SK-N-SH (cell line): ENCODE results near the gene SPTBN1. TPM values are rescaled to one million over a fixed set of nuclear protein-coding genes. Genes with fewer than 3 reads are reported as not detected.

Experiments used
- CTCF ChIA-PET: fragments of 300-600, 350-600 bp; formaldehyde crosslinking; extraction: SDS; loops from one replicate; lab custom pipeline; 2021; lab: Yijun Ruan, JAX
- POLR2A ChIA-PET: fragments of 350-600 bp; sonication (Branson Sonifier 250); formaldehyde crosslinking; extraction: SDS; loops from one replicate; lab custom pipeline; 2020; ENCODE audit warnings: antibody characterized with exemption, inconsistent platforms; lab: Yijun Ruan, JAX
- DNase-seq: peaks from one replicate; pipeline ENCODE4 v3.0.0; 2012
- H2AFZ ChIP-seq: fragments of 200-600 bp; sonication (generic); 2 replicates; pipeline ENCODE4 v1.8.1; 2016; ENCODE audit warnings: antibody characterized with exemption, mild to moderate bottlenecking, low read depth
- H3F3A ChIP-seq: fragments of 200-600 bp; sonication (generic); replicated peaks from 2 replicates; pipeline ENCODE3; 2016; ENCODE audit warnings: antibody characterized with exemption, mild to moderate bottlenecking; ENCODE audit not compliant: insufficient read depth
- H3K27ac ChIP-seq, 2 experiments: fragments of 200-500 bp in 1 of 2; fragments of 200-600 bp in 1 of 2; sonication (Bioruptor generic) in 1 of 2; sonication (generic), shearing (Covaris generic) in 1 of 2; 2 replicates each; pipeline versions ENCODE4 v1.5.1 to v1.6.1; 2014 to 2016; ENCODE audit warnings: low read depth in 2 of 2, inconsistent platforms in 1 of 2, low read length in 1 of 2, mild to moderate bottlenecking in 1 of 2, mixed read lengths in 1 of 2
- H3K27me3 ChIP-seq: fragments of 200-600 bp; sonication (generic), shearing (Covaris generic); 2 replicates; pipeline ENCODE4 v1.6.1; 2016; ENCODE audit warnings: mixed run types; ENCODE audit not compliant: insufficient read depth
- H3K36me3 ChIP-seq, 2 experiments: fragments of 200-500 bp in 1 of 2; fragments of 200-600 bp in 1 of 2; sonication (Bioruptor generic) in 1 of 2; sonication (generic) in 1 of 2; replicated peaks in 1 of 2; 2 replicates each; pipeline versions ENCODE3 to v1.5.1; 2014 to 2016; ENCODE audit warnings: low read length in 1 of 2, mild to moderate bottlenecking in 1 of 2; ENCODE audit not compliant: insufficient read depth in 2 of 2, control insufficient read depth in 1 of 2
- H3K4me1 ChIP-seq, 2 experiments: fragments of 200-500 bp in 1 of 2; fragments of 200-600 bp in 1 of 2; sonication (Bioruptor generic) in 1 of 2; sonication (generic), shearing (Covaris generic) in 1 of 2; 2 replicates each; pipeline versions ENCODE4 v1.5.1 to v1.6.1; 2014 to 2016; ENCODE audit warnings: low read depth in 1 of 2, low read length in 1 of 2, mixed run types in 1 of 2; ENCODE audit not compliant: insufficient read depth in 2 of 2, control insufficient read depth in 1 of 2
- H3K4me2 ChIP-seq: fragments of 200-600 bp; sonication (generic), shearing (Covaris generic); 2 replicates; pipeline ENCODE4 v1.6.1; 2017; ENCODE audit warnings: mixed run types
- H3K4me3 ChIP-seq, 2 experiments: fragments of 200-500 bp in 1 of 2; fragments of 200-600 bp in 1 of 2; sonication (Bioruptor generic) in 1 of 2; sonication (generic), shearing (Covaris generic) in 1 of 2; 2 replicates each; pipeline versions ENCODE4 v1.5.1 to v1.8.1; 2014 to 2016; ENCODE audit warnings: low read depth in 2 of 2, inconsistent platforms in 1 of 2, low read length in 1 of 2, mild to moderate bottlenecking in 1 of 2, mixed read lengths in 1 of 2, moderate library complexity in 1 of 2
- H3K79me2 ChIP-seq: fragments of 200-600 bp; sonication (generic); 2 replicates; pipeline ENCODE4 v1.8.1; 2017; ENCODE audit warnings: mild to moderate bottlenecking; ENCODE audit not compliant: insufficient read depth
- H3K9ac ChIP-seq: fragments of 200-600 bp; sonication (generic); 2 replicates; pipeline ENCODE4 v1.6.1; 2017; ENCODE audit warnings: mixed run types
- H3K9me2 ChIP-seq: fragments of 200-600 bp; sonication (generic); 2 replicates; pipeline ENCODE4 v1.6.1; 2017; ENCODE audit warnings: mixed run types
- H3K9me3 ChIP-seq: fragments of 200-600 bp; sonication (generic); 2 replicates; pipeline ENCODE4 v1.6.1; 2017; ENCODE audit warnings: mixed run types, mild to moderate bottlenecking, moderate library complexity
- H4K20me1 ChIP-seq: fragments of 200-600 bp; sonication (generic); 2 replicates; pipeline ENCODE4 v1.6.1; 2017; ENCODE audit warnings: mild to moderate bottlenecking, mixed run types; ENCODE audit not compliant: insufficient read depth
- EP300 ChIP-seq, 2 experiments: IDR thresholded peaks; 2 replicates each; pipeline versions ENCODE4 v1.4.0 to v1.6.1; 2012; ENCODE audit warnings: borderline replicate concordance in 1 of 2, low read depth in 1 of 2, low read length in 1 of 2
- EZH2phosphoT487 ChIP-seq: fragments of 200-600 bp; sonication (generic); IDR thresholded peaks from 2 replicates; pipeline ENCODE4 v1.6.1; 2017; ENCODE audit warnings: low read depth, mixed run types, mild to moderate bottlenecking, antibody characterized with exemption, moderate library complexity, borderline replicate concordance
- FOXJ3 ChIP-seq: sonication (generic); formaldehyde crosslinking; IDR thresholded peaks from 2 replicates; pipeline ENCODE4 v1.5.1; 2020; ENCODE audit warnings: mild to moderate bottlenecking, missing genetic modification reagents
- GABPA ChIP-seq: IDR thresholded peaks from 2 replicates; pipeline ENCODE4 v1.4.0; 2012; ENCODE audit warnings: low read depth, mild to moderate bottlenecking
- NFIC ChIP-seq: IDR thresholded peaks from 2 replicates; pipeline ENCODE4 v1.4.0; 2012; ENCODE audit warnings: borderline replicate concordance
- NRF1 ChIP-seq: IDR thresholded peaks from 2 replicates; pipeline ENCODE4 v1.6.1; 2012; ENCODE audit warnings: low read depth, mild to moderate bottlenecking, low read length
- POLR2AphosphoS5 ChIP-seq: IDR thresholded peaks from 2 replicates; pipeline ENCODE4 v1.6.1; 2012; ENCODE audit warnings: low read depth, low read length
- RAD21 ChIP-seq: IDR thresholded peaks from 2 replicates; pipeline ENCODE4 v1.6.1; 2012; ENCODE audit warnings: mild to moderate bottlenecking, low read length
- RCOR1 ChIP-seq: fragments of 150-350 bp; IDR thresholded peaks from 2 replicates; pipeline ENCODE4 v1.6.1; 2017; ENCODE audit warnings: antibody characterized with exemption, low read length
- RFX5 ChIP-seq: IDR thresholded peaks from 2 replicates; pipeline ENCODE4 v1.6.1; 2012; ENCODE audit warnings: mild to moderate bottlenecking, improper control_type of control experiment, low read length
- RXRA ChIP-seq: IDR thresholded peaks from 2 replicates; pipeline ENCODE4 v1.4.0; 2012; ENCODE audit warnings: low read depth, mild to moderate bottlenecking, borderline replicate concordance
- SMC3 ChIP-seq: IDR thresholded peaks from 2 replicates; pipeline ENCODE4 v1.6.1; 2012; ENCODE audit warnings: low read depth, low read length, improper control_type of control experiment
- TEAD4 ChIP-seq: IDR thresholded peaks from 2 replicates; pipeline ENCODE4 v1.4.0; 2012; ENCODE audit warnings: mild to moderate bottlenecking, borderline replicate concordance; ENCODE audit not compliant: insufficient read depth
- WGBS: methylation state at CpG from one replicate; pipeline ENCODE4 v1.1.6; 2017; ENCODE audit warnings: low lambda C conversion rate; 5-methylcytosine and 5-hydroxymethylcytosine counted together
- polyA plus RNA-seq, 3 experiments: library from polyadenylated mRNA; depleted of rRNA; stranded (reverse); fragments of >200 nt; gene quantifications; 2 replicates each; pipeline ENCODE4 v1.2.3, GENCODE V29; 2012
- TF ChIP-seq, protein P1 (sequence below): IDR thresholded peaks from 2 replicates; pipeline ENCODE4 v1.4.0; 2012; ENCODE audit warnings: low read depth
- TF ChIP-seq, protein P2 (sequence below): fragments of 200-600 bp; sonication (generic); IDR thresholded peaks from 2 replicates; pipeline ENCODE4 v1.6.1; 2017; ENCODE audit warnings: antibody characterized with exemption, mild to moderate bottlenecking, moderate library complexity
- TF ChIP-seq, protein P3 (sequence below): IDR thresholded peaks from 2 replicates; pipeline ENCODE4; 2012
- TF ChIP-seq, protein P4 (sequence below): IDR thresholded peaks from 2 replicates; pipeline ENCODE4 v1.4.0; 2012; ENCODE audit warnings: low read depth, borderline replicate concordance
- TF ChIP-seq, protein P5 (sequence below): fragments of 150-350 bp; IDR thresholded peaks from 2 replicates; pipeline ENCODE4 v1.6.1; 2017; ENCODE audit warnings: antibody characterized with exemption, low read length, low read depth, borderline replicate concordance

The SPTBN1 gene
- polyA plus RNA-seq, 1 of the 3 experiments (the other 2 are of a cell fraction): 29.1 TPM

DNA sequence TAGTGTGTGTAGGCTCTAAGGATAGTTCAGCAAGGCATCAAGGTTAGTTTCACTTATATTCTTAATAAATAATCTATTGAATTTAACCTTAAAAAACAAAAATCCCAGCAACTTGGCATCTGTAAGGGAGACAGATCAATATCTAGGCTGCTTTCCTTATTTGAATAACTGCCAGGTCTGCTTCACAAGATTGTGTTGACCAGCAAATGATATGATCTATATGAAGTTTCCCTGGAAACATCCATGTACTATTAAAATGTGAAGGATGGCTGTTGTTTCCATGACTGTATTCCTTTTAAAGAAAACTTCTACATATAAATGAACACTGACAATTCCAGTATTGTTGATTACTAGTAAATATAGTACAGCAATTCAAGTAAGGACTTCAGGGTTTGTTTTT, 109.4 kb downstream of the SPTBN1 start:
- peaks cover 0 to 8% of the 10 kb centered on the region in 2 experiments for H3K36me3 ChIP-seq
- no peak overlapping the region for H3K4me3 ChIP-seq
- no peak overlapping the region; the same call in 1 of the 2 replicates for H3K4me2 ChIP-seq
- H3K9me3 ChIP-seq: no peaks in the 10 kb centered on the region
- no peaks in the 10 kb centered on the region for H3K9me2 ChIP-seq
- H2AFZ ChIP-seq: no peak overlapping the region
- peaks cover 4% of the 10 kb centered on the region; the same call in 1 of the 2 replicates for H4K20me1 ChIP-seq
- DNase-seq: no peak
- peaks cover 100% of the 10 kb centered on the region for H3K79me2 ChIP-seq
- no peak for TF ChIP-seq EP300 (IDR thresholded peaks at IDR 0.05; ENCODE audit: borderline replicate concordance in 1 of 2, low read depth in 1 of 2, low read length in 1 of 2)
- no peak for TF ChIP-seq RCOR1
- TF ChIP-seq POLR2AphosphoS5: no peak
- TF ChIP-seq RXRA: no peak
- no peak for TF ChIP-seq FOXJ3 (CRISPR knock-in tag)
- TF ChIP-seq, protein P1, sequence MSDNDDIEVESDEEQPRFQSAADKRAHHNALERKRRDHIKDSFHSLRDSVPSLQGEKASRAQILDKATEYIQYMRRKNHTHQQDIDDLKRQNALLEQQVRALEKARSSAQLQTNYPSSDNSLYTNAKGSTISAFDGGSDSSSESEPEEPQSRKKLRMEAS: no peak
- TF ChIP-seq, protein P2, sequence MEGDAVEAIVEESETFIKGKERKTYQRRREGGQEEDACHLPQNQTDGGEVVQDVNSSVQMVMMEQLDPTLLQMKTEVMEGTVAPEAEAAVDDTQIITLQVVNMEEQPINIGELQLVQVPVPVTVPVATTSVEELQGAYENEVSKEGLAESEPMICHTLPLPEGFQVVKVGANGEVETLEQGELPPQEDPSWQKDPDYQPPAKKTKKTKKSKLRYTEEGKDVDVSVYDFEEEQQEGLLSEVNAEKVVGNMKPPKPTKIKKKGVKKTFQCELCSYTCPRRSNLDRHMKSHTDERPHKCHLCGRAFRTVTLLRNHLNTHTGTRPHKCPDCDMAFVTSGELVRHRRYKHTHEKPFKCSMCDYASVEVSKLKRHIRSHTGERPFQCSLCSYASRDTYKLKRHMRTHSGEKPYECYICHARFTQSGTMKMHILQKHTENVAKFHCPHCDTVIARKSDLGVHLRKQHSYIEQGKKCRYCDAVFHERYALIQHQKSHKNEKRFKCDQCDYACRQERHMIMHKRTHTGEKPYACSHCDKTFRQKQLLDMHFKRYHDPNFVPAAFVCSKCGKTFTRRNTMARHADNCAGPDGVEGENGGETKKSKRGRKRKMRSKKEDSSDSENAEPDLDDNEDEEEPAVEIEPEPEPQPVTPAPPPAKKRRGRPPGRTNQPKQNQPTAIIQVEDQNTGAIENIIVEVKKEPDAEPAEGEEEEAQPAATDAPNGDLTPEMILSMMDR: no peak
- TF ChIP-seq, protein P3, sequence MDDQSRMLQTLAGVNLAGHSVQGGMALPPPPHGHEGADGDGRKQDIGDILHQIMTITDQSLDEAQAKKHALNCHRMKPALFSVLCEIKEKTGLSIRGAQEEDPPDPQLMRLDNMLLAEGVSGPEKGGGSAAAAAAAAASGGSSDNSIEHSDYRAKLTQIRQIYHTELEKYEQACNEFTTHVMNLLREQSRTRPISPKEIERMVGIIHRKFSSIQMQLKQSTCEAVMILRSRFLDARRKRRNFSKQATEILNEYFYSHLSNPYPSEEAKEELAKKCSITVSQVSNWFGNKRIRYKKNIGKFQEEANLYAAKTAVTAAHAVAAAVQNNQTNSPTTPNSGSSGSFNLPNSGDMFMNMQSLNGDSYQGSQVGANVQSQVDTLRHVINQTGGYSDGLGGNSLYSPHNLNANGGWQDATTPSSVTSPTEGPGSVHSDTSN: no peak
- TF ChIP-seq, protein P4, sequence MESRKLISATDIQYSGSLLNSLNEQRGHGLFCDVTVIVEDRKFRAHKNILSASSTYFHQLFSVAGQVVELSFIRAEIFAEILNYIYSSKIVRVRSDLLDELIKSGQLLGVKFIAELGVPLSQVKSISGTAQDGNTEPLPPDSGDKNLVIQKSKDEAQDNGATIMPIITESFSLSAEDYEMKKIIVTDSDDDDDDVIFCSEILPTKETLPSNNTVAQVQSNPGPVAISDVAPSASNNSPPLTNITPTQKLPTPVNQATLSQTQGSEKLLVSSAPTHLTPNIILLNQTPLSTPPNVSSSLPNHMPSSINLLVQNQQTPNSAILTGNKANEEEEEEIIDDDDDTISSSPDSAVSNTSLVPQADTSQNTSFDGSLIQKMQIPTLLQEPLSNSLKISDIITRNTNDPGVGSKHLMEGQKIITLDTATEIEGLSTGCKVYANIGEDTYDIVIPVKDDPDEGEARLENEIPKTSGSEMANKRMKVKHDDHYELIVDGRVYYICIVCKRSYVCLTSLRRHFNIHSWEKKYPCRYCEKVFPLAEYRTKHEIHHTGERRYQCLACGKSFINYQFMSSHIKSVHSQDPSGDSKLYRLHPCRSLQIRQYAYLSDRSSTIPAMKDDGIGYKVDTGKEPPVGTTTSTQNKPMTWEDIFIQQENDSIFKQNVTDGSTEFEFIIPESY: no peak
- no peak for TF ChIP-seq RFX5
- TF ChIP-seq TEAD4: no peak
- no peak for TF ChIP-seq RAD21
- no peak overlapping the region for H3K9ac ChIP-seq
- H3F3A ChIP-seq: peaks cover 17% of the 10 kb centered on the region
- CTCF ChIA-PET: interaction anchor here (0.5 kb wide), 1 partner anchor 44 kb away, joined by 3 read pairs; no protein-coding TSS in a partner anchor
- H3K27ac ChIP-seq: no peak overlapping the region
- POLR2A ChIA-PET: no interaction called here
- H3K27me3 ChIP-seq: no peaks in the 10 kb centered on the region
- H3K4me1 ChIP-seq: peaks cover 21 to 29% of the 10 kb centered on the region in 2 experiments

DNA sequence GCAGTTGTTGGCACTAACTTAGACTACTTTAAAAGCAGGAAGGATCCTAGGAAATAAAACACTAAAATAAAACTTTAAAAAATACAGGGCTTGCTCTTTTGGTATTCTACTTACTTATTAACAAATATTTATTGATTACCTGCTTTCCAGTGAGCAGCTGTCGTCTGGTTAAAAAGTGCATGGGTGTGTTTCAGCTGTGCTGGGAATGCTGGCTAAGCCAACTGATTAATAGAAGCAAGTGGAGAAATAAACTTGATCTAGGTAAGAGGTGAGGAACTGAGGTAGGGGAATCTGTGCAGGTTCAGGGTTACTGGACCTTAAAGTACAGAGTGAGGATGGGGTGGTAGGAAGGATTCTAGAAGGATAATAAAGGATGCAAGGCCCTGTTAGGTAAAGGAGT, 110.8 kb downstream of the SPTBN1 start:
- H3K79me2 ChIP-seq: peaks cover 100% of the 10 kb centered on the region
- H3K4me2 ChIP-seq: no peak overlapping the region
- no peak overlapping the region for H3K4me3 ChIP-seq
- peaks cover 19% of the 10 kb centered on the region for H3F3A ChIP-seq
- H3K9me2 ChIP-seq: no peaks in the 10 kb centered on the region
- no peak for TF ChIP-seq NFIC
- no peak for TF ChIP-seq SMC3
- no peak for TF ChIP-seq NRF1
- no peak for TF ChIP-seq RCOR1
- no peak for TF ChIP-seq GABPA
- TF ChIP-seq POLR2AphosphoS5: no peak
- TF ChIP-seq, protein P5, sequence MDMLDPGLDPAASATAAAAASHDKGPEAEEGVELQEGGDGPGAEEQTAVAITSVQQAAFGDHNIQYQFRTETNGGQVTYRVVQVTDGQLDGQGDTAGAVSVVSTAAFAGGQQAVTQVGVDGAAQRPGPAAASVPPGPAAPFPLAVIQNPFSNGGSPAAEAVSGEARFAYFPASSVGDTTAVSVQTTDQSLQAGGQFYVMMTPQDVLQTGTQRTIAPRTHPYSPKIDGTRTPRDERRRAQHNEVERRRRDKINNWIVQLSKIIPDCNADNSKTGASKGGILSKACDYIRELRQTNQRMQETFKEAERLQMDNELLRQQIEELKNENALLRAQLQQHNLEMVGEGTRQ: no peak
- TF ChIP-seq FOXJ3 (CRISPR knock-in tag): no peak
- TF ChIP-seq RFX5: no peak
- TF ChIP-seq RXRA: no peak
- TF ChIP-seq EZH2phosphoT487: no peak
- no peak overlapping the region for H3K9ac ChIP-seq
- no peaks in the 10 kb centered on the region for H3K27me3 ChIP-seq
- no peak overlapping the region for H2AFZ ChIP-seq
- ChIA-PET POLR2A (no interaction called here), CTCF (no interaction called here)
- H3K36me3 ChIP-seq: peaks cover 0 to 8% of the 10 kb centered on the region in 2 experiments
- peaks cover 4% of the 10 kb centered on the region; the same call in 1 of the 2 replicates for H4K20me1 ChIP-seq
- WGBS: 97% methylated on average over 1 of the region's 1 CpG
- DNase-seq: no peak
- H3K4me1 ChIP-seq: peaks cover 28 to 35% of the 10 kb centered on the region in 2 experiments; a peak in 3 of 4 replicates
- no peak overlapping the region for H3K27ac ChIP-seq
- H3K9me3 ChIP-seq: no peaks in the 10 kb centered on the region
